GM12891 (cell line): ENCODE results near the gene CHID1.

Experiments
- POLR2A ChIP-seq: IDR thresholded peaks from 2 replicates; pipeline ENCODE4 v1.6.1; 2011; ENCODE audit warnings: low read depth, low read length, control low read depth
- POLR2AphosphoS5 ChIP-seq: IDR thresholded peaks from 2 replicates; pipeline ENCODE4 v1.6.1; 2011; ENCODE audit warnings: low read depth, low read length, control low read depth

- TF ChIP-seq POLR2A (no peak), POLR2AphosphoS5 (no peak)
Measured at GRCh38 chr11:855796-856195, 54.8 kb downstream of the CHID1 start.
